SK-N-SH treated with all-trans-retinoic acid at 6 μM for 48 hours (cell line): ENCODE measurements around the gene POLR1B.

Experiments used
- ATAC-seq: fragments of 200-7000 bp; cut with Tn5 transposase; 3 replicates; pipeline ENCODE4 v1.9.1; 2020; ENCODE audit warnings: mild to moderate bottlenecking, moderate library complexity
- BACH2 ChIP-seq: fragments of 250-450 bp; sonication (Bioruptor Pico); IDR thresholded peaks from 2 replicates; pipeline ENCODE4 v1.9.0; 2021; ENCODE audit warnings: mild to moderate bottlenecking, borderline replicate concordance
- CSDC2 ChIP-seq: fragments of 250-450 bp; sonication (Bioruptor Pico); IDR thresholded peaks from 2 replicates; pipeline ENCODE4 v1.5.0; 2020; ENCODE audit warnings: mild to moderate bottlenecking, moderate library complexity
- ESRRG ChIP-seq: fragments of 250-450 bp; sonication (Bioruptor Pico); IDR thresholded peaks from 2 replicates; pipeline ENCODE4 v1.6.1; 2021; ENCODE audit warnings: mild to moderate bottlenecking
- GLIS3 ChIP-seq: fragments of 250-450 bp; sonication (Bioruptor Pico); IDR thresholded peaks from 2 replicates; pipeline ENCODE4 v1.5.0; 2020; ENCODE audit warnings: mild to moderate bottlenecking, moderate library complexity
- ISL1 ChIP-seq: fragments of 250-450 bp; sonication (Bioruptor Pico); IDR thresholded peaks from 2 replicates; pipeline ENCODE4 v2.1.2; 2022; ENCODE audit warnings: mild to moderate bottlenecking, moderate library complexity
- OSR1 ChIP-seq: fragments of 250-450 bp; sonication (Bioruptor Pico); IDR thresholded peaks from 2 replicates; pipeline ENCODE4 v1.8.0; 2022; ENCODE audit warnings: moderate library complexity, mild to moderate bottlenecking, inconsistent platforms
- PATZ1 ChIP-seq: fragments of 250-450 bp; sonication (Bioruptor Pico); IDR thresholded peaks from 2 replicates; pipeline ENCODE4 v1.8.0; 2020; ENCODE audit warnings: mild to moderate bottlenecking, moderate library complexity, borderline replicate concordance
- PPARA ChIP-seq: fragments of 250-450 bp; sonication (Bioruptor Pico); IDR thresholded peaks from 2 replicates; pipeline ENCODE4 v1.5.0; 2020; ENCODE audit warnings: mild to moderate bottlenecking, borderline replicate concordance
- RARB ChIP-seq: fragments of 250-450 bp; sonication (Bioruptor Pico); IDR thresholded peaks from 2 replicates; pipeline ENCODE4 v1.8.0; 2021; ENCODE audit warnings: mild to moderate bottlenecking, moderate library complexity
- SNAI2 ChIP-seq: fragments of 250-450 bp; sonication (Bioruptor Pico); IDR thresholded peaks from 2 replicates; pipeline ENCODE4 v1.5.0; 2020; ENCODE audit warnings: mild to moderate bottlenecking, moderate library complexity
- TCF4 ChIP-seq: fragments of 250-450 bp; sonication (Bioruptor Pico); IDR thresholded peaks from 2 replicates; pipeline ENCODE4 v1.8.0; 2021; ENCODE audit warnings: mild to moderate bottlenecking, moderate library complexity, borderline replicate concordance
- TOX ChIP-seq: fragments of 250-450 bp; sonication (Bioruptor Pico); IDR thresholded peaks from 2 replicates; pipeline ENCODE4 v1.8.0; 2021; ENCODE audit warnings: mild to moderate bottlenecking, moderate library complexity, borderline replicate concordance
- TSHZ2 ChIP-seq: fragments of 250-450 bp; sonication (Bioruptor Pico); IDR thresholded peaks from 2 replicates; pipeline ENCODE4 v1.5.0; 2020; ENCODE audit warnings: mild to moderate bottlenecking, moderate library complexity
- ZC3H10 ChIP-seq: fragments of 250-450 bp; sonication (Bioruptor Pico); IDR thresholded peaks from 2 replicates; pipeline ENCODE4 v1.5.1; 2021; ENCODE audit warnings: mild to moderate bottlenecking, moderate library complexity
- ZFP3 ChIP-seq: fragments of 250-450 bp; sonication (Bioruptor Pico); IDR thresholded peaks from 2 replicates; pipeline ENCODE4 v1.5.0; 2020; ENCODE audit warnings: mild to moderate bottlenecking, moderate library complexity
- ZFP30 ChIP-seq: fragments of 450-650 bp; formaldehyde crosslinking; IDR thresholded peaks from 2 replicates; pipeline ENCODE4 v1.5.0; 2022; ENCODE audit warnings: mild to moderate bottlenecking, moderate library complexity
- ZNF8 ChIP-seq: fragments of 450-650 bp; formaldehyde crosslinking; IDR thresholded peaks from 2 replicates; pipeline ENCODE4 v1.5.0; 2020; ENCODE audit warnings: mild to moderate bottlenecking, moderate library complexity
- TF ChIP-seq, protein P1 (sequence below): fragments of 250-450 bp; sonication (Bioruptor Pico); IDR thresholded peaks from 2 replicates; pipeline ENCODE4 v1.5.1; 2021; ENCODE audit warnings: mild to moderate bottlenecking, moderate library complexity

Gene POLR1B

GRCh38 chr2:112579241-112579640 is 37.0 kb downstream of the POLR1B start:
- peak; percentile 33 for ATAC-seq
- TF ChIP-seq ISL1 (CRISPR knock-in tag) (peak; percentile 61), ZFP30 (CRISPR knock-in tag) (no peak)
- TF ChIP-seq, all 23 proteins: peak for 1

GRCh38 chr2:112580084-112580483 is 37.8 kb downstream of the POLR1B start:
- ATAC-seq, result no peak
- no peak for TF ChIP-seq ZNF8 (CRISPR knock-in tag)
- TF ChIP-seq OSR1 (CRISPR knock-in tag), result no peak
- TF ChIP-seq ZFP3, result no peak
- TF ChIP-seq ZFP30 (CRISPR knock-in tag), result no peak
- TF ChIP-seq PPARA (CRISPR knock-in tag), result no peak

DNA sequence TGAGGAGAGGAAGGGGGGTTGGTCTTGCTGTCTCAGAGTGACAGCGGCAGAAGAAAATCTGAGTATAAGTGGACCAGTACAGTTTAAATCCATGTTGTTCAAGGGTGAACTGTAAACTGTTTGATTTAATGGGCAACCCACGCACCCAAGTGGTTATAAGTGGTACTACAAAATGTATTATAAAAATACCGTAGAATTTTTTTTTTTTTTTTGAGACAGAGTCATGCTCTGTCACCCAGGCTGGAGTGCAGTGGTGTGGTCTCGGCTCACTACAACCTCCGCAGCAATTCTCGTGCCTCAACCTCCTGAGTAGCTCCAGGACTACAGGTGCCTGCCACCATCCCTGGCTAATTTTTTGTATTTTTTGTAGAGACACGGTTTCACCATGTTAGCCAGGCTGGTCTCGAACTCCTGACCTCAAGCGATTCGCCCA is 40.1 kb downstream of the POLR1B start:
- ATAC-seq, result peak; percentile 9
- TF ChIP-seq ISL1 (CRISPR knock-in tag), result no peak
- TF ChIP-seq BACH2 (CRISPR knock-in tag), result no peak
- no peak for TF ChIP-seq CSDC2 (CRISPR knock-in tag)
- TF ChIP-seq PATZ1, result no peak
- TF ChIP-seq TSHZ2, result no peak
- TF ChIP-seq TCF4 (CRISPR knock-in tag), result no peak
- no peak for TF ChIP-seq SNAI2
- no peak for TF ChIP-seq RARB (CRISPR knock-in tag)
- TF ChIP-seq, protein P1, sequence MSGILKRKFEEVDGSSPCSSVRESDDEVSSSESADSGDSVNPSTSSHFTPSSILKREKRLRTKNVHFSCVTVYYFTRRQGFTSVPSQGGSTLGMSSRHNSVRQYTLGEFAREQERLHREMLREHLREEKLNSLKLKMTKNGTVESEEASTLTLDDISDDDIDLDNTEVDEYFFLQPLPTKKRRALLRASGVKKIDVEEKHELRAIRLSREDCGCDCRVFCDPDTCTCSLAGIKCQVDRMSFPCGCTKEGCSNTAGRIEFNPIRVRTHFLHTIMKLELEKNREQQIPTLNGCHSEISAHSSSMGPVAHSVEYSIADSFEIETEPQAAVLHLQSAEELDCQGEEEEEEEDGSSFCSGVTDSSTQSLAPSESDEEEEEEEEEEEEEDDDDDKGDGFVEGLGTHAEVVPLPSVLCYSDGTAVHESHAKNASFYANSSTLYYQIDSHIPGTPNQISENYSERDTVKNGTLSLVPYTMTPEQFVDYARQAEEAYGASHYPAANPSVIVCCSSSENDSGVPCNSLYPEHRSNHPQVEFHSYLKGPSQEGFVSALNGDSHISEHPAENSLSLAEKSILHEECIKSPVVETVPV (CRISPR knock-in tag), result no peak
- no peak for TF ChIP-seq TOX (CRISPR knock-in tag)
- no peak for TF ChIP-seq ZC3H10

DNA sequence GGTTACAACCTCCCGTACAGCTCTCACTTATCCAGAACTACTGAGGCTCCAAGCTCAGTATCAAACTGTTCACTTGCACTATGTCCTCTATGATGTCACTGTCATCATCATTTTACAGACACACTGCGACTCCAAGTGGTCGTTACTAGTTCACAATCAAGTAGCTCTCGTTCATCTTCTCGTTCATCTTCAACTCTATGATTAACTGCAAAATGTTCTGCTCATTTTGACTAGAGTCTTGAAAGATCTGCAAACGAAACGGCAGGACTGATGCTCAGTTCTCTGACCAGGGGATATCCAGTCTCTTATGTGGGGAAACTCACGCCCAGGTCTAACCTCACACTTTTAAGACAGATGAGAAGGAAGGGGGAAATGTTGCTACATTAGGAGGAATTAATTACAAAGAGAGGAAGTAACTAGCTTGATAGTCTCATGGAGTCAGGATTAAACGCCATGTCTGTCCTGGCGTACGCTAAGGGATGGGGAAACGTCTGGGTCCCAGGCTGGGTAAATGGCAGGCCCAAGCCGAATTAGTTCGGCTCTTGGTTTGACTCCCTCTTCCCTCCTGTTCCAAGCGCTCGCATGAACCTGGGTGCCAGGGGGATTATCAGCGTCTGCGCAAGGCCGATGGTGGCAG is 41.4 kb downstream of the POLR1B start:
- peak; percentile 13 for ATAC-seq
- TF ChIP-seq CSDC2 (CRISPR knock-in tag) (no peak), TOX (CRISPR knock-in tag) (no peak), ESRRG (CRISPR knock-in tag) (0 out of 2 replicates have a peak, but pooled peaks have one; percentile 25)
- TF ChIP-seq, all 23 proteins: peak for 1

DNA sequence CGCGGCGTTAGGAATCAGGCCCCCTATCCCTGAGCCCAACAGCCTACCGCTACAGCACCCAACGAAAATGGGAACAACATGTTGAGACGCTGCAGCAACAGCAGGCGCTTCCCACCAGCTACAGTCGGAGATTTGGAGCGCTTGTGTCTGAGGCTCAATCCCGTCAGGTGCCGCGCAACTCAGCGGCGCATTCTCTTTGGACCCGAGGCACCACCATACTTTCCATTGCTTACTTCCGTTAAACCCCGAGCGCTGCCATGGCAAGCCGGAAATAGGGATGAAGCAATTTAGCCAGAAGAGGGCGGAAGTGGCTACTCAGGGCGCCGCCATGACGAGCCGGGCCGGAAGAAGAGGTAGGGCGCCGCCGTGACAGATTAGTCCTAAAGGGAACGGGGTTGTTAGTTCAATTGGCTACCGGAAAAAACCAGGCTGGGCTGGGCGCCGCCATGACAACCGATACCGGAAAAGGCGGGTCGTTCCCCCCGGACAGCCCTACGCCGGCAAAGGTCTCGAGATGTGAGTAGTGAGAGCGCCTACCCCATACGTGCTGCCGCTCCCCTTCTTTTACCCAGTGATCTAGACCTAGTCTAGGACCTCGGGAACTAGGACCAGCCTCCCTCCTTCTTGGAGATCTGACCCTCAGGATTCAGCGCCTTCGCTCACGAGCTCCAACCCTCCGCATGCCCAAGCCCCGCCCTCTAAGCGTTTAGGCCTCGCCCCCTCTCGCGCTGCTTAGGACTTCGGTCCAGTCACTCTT is 42.0 kb downstream of the POLR1B start, which contains the start of gene CHCHD5:
TSS of gene CHCHD5 (plus strand) at position 476 of the 757 bp plus-strand sequence. CDS start at position 515, 39 bp downstream.
- TF ChIP-seq GLIS3 (CRISPR knock-in tag), result 0 out of 2 replicates have a peak, but pooled peaks have one; percentile 7
- TF ChIP-seq OSR1 (CRISPR knock-in tag), result no peak
- no peak for TF ChIP-seq ESRRG (CRISPR knock-in tag)
- no peak for TF ChIP-seq ZC3H10
- TF ChIP-seq ZFP3, result 0 out of 2 replicates have a peak, but pooled peaks have one; percentile 60
- TF ChIP-seq ZFP30 (CRISPR knock-in tag), result no peak
- no peak for TF ChIP-seq TCF4 (CRISPR knock-in tag)
- TF ChIP-seq, protein P1 (CRISPR knock-in tag), result no peak
- TF ChIP-seq PATZ1, result no peak
- ATAC-seq, result peak; percentile 87
